Neutrophil (primary cell): ENCODE data around the gene DUSP8.
"Not testable (repeated sequence)": the region's sequence is repeated elsewhere in the genome, so short reads cannot be mapped to it uniquely, and the experiment has no call there.

Experiments used
- H3K27ac ChIP-seq: fragments of 200-600 bp; sonication (generic); 2 replicates; pipeline ENCODE4 v1.5.1; 2016; ENCODE audit warnings: mild to moderate bottlenecking, moderate library complexity
- H3K27me3 ChIP-seq: fragments of 200-600 bp; sonication (generic); 2 replicates; pipeline ENCODE4 v1.6.0; 2016; ENCODE audit warnings: mild to moderate bottlenecking
- H3K36me3 ChIP-seq: fragments of 200-600 bp; sonication (generic); 2 replicates; pipeline ENCODE4 v1.5.1; 2017
- H3K4me1 ChIP-seq, 2 experiments: fragments of 200-600 bp in 1 of 2; sonication (generic) in 1 of 2; 1 replicate in 1 of 2; 2 replicates in 1 of 2; pipeline versions ENCODE4 v1.5.1 to v1.6.1; 2013 to 2016; ENCODE audit warnings: low read depth in 1 of 2, low read length in 1 of 2, mild to moderate bottlenecking in 1 of 2, moderate library complexity in 1 of 2; ENCODE audit not compliant: control insufficient read depth in 1 of 2, insufficient read depth in 1 of 2
- H3K4me3 ChIP-seq, 2 experiments: fragments of 200-600 bp in 1 of 2; sonication (generic) in 1 of 2; 1 replicate in 1 of 2; 2 replicates in 1 of 2; pipeline ENCODE4 v1.5.1; 2013 to 2016; ENCODE audit warnings: low read depth in 1 of 2, low read length in 1 of 2, mild to moderate bottlenecking in 1 of 2, moderate library complexity in 1 of 2
- H3K9me3 ChIP-seq: fragments of 200-600 bp; sonication (generic); 2 replicates; pipeline ENCODE4 v1.5.1; 2016
- TF ChIP-seq, protein P1 (sequence below): fragments of 200-600 bp; sonication (generic); IDR thresholded peaks from 2 replicates; pipeline ENCODE4 v1.5.1; 2016; ENCODE audit warnings: antibody characterized with exemption

The DUSP8 gene

GRCh38 chr11:1604711-1605110 lies 32.6 kb upstream of the DUSP8 start:
- Histone ChIP-seq H3K27me3 (peaks cover 80% of the 10 kb centered on the region), H3K9me3 (no peaks in the 10 kb centered on the region), H3K27ac (no peak overlapping the region), H3K4me3 (no peak overlapping the region), H3K4me1 (no peaks in the 10 kb centered on the region), H3K36me3 (no peaks in the 10 kb centered on the region)
- TF ChIP-seq, protein P1, sequence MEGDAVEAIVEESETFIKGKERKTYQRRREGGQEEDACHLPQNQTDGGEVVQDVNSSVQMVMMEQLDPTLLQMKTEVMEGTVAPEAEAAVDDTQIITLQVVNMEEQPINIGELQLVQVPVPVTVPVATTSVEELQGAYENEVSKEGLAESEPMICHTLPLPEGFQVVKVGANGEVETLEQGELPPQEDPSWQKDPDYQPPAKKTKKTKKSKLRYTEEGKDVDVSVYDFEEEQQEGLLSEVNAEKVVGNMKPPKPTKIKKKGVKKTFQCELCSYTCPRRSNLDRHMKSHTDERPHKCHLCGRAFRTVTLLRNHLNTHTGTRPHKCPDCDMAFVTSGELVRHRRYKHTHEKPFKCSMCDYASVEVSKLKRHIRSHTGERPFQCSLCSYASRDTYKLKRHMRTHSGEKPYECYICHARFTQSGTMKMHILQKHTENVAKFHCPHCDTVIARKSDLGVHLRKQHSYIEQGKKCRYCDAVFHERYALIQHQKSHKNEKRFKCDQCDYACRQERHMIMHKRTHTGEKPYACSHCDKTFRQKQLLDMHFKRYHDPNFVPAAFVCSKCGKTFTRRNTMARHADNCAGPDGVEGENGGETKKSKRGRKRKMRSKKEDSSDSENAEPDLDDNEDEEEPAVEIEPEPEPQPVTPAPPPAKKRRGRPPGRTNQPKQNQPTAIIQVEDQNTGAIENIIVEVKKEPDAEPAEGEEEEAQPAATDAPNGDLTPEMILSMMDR, result no peak

GRCh38 chr11:1604181-1604580 lies 32.1 kb upstream of the DUSP8 start:
- TF ChIP-seq, protein P1, result no peak

GRCh38 chr11:1603629-1604028 lies 31.6 kb upstream of the DUSP8 start:
- TF ChIP-seq, protein P1, result no peak
- Histone ChIP-seq H3K4me1 (no peaks in the 10 kb centered on the region), H3K9me3 (no peaks in the 10 kb centered on the region), H3K27me3 (peaks cover 84% of the 10 kb centered on the region), H3K36me3 (no peaks in the 10 kb centered on the region), H3K4me3 (no peak overlapping the region), H3K27ac (no peak overlapping the region)

More at GRCh38 chr11:1604181-1604580, 32.1 kb upstream of the DUSP8 start:
- no peaks in the 10 kb centered on the region for H3K36me3 ChIP-seq
- H3K9me3 ChIP-seq, result no peaks in the 10 kb centered on the region
- H3K4me1 ChIP-seq, result no peaks in the 10 kb centered on the region
- peaks cover 81% of the 10 kb centered on the region for H3K27me3 ChIP-seq
- H3K4me3 ChIP-seq, result no peak overlapping the region
- H3K27ac ChIP-seq, result no peak overlapping the region

DNA sequence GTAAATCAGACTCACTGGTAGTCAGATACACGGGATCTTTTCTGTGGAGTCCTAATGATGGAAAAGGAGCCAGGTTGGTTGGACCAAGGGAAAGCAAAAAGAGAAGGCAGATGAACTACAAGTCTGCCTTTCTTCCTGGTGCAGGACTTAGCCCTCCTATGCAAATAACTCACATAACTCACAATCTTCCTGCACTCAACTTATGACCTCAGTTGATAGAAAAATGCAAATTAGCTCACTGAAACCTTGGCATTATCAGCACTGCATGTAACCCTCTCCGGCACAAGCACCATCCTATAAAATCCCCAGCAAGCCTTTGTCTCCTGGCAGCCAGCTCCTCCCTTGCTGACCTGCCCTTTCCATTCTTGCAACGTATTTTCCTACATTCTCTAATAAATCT lies 29.6 kb upstream of the DUSP8 start:
- H3K27ac ChIP-seq, H3K4me3 ChIP-seq, H3K36me3 ChIP-seq, H3K9me3 ChIP-seq, H3K4me1 ChIP-seq: not testable (repeated sequence)
- peaks cover 84% of the 10 kb centered on the region for H3K27me3 ChIP-seq

GRCh38 chr11:1600626-1601025 lies 28.6 kb upstream of the DUSP8 start:
- Histone ChIP-seq H3K27me3 (peaks cover 84% of the 10 kb centered on the region), H3K4me3 (no peak overlapping the region)

GRCh38 chr11:1598816-1599215 lies 26.7 kb upstream of the DUSP8 start:
- no peak overlapping the region for H3K27ac ChIP-seq
- TF ChIP-seq, protein P1, result no peak
- H3K9me3 ChIP-seq, result no peaks in the 10 kb centered on the region
- H3K4me1 ChIP-seq, result no peaks in the 10 kb centered on the region
- no peaks in the 10 kb centered on the region for H3K36me3 ChIP-seq
- no peak overlapping the region for H3K4me3 ChIP-seq
- peaks cover 97% of the 10 kb centered on the region for H3K27me3 ChIP-seq

More at GRCh38 chr11:1600626-1601025, 28.6 kb upstream of the DUSP8 start:
- TF ChIP-seq, protein P1, result no peak
- no peaks in the 10 kb centered on the region for H3K36me3 ChIP-seq
- no peak overlapping the region for H3K27ac ChIP-seq
- no peaks in the 10 kb centered on the region for H3K9me3 ChIP-seq
- no peaks in the 10 kb centered on the region for H3K4me1 ChIP-seq

GRCh38 chr11:1598406-1598805 lies 26.3 kb upstream of the DUSP8 start:
- not testable (repeated sequence) for H3K27ac ChIP-seq, H3K4me3 ChIP-seq, H3K9me3 ChIP-seq, H3K36me3 ChIP-seq, H3K4me1 ChIP-seq
- peaks cover 100% of the 10 kb centered on the region for H3K27me3 ChIP-seq
